Panc1 (cell line): ENCODE results near the gene OR51E2. TPM values are rescaled to one million over a fixed set of nuclear protein-coding genes. Genes with fewer than 3 reads are reported as not detected.

ENCODE experiments used
- ATAC-seq: fragments of 200-7000 bp; cut with Tn5 transposase; 2 replicates; pipeline ENCODE4 v1.9.1; 2020; ENCODE audit warnings: mild to moderate bottlenecking, moderate library complexity
- BruUV-seq: library from RNA; stranded (reverse); fragments of 400-500 nt; replicated peaks from 2 replicates; lab custom pipeline; 2021; lab: Mats Ljungman, UMichigan
- CTCF ChIA-PET: fragments of 300-600 bp; sonication (Branson Sonifier 250); formaldehyde crosslinking; loops from one replicate; lab custom pipeline; 2022; ENCODE audit warnings: antibody characterized with exemption; lab: Charles Lee
- POLR2A ChIA-PET: fragments of 300-600 bp; sonication (Branson Sonifier 250); formaldehyde crosslinking; loops from one replicate; lab custom pipeline; 2022; ENCODE audit warnings: antibody characterized with exemption; lab: Charles Lee
- DNase-seq: peaks from one replicate; pipeline ENCODE4 v3.0.0-alpha.2; 2010; ENCODE audit warnings: low read depth, low spot score
- H3K27ac ChIP-seq: 2 replicates; pipeline ENCODE4 v1.5.1; 2011; ENCODE audit warnings: mild to moderate bottlenecking, low read length, inconsistent platforms
- H3K27me3 ChIP-seq: fragments of 200-500 bp; sonication (Bioruptor generic); 2 replicates; pipeline ENCODE4 v1.6.0; 2014; ENCODE audit warnings: low read length, inconsistent platforms; ENCODE audit not compliant: control insufficient read depth, insufficient read depth
- H3K36me3 ChIP-seq: fragments of 200-500 bp; sonication (Bioruptor generic); 2 replicates; pipeline ENCODE4 v1.5.1; 2014; ENCODE audit warnings: inconsistent platforms, mild to moderate bottlenecking, low read length, moderate library complexity; ENCODE audit not compliant: control insufficient read depth, insufficient read depth
- H3K4me1 ChIP-seq: 2 replicates; pipeline ENCODE4 v1.5.1; 2011; ENCODE audit warnings: inconsistent platforms, mild to moderate bottlenecking, low read length, moderate library complexity; ENCODE audit not compliant: control insufficient read depth, insufficient read depth
- H3K4me3 ChIP-seq, 2 experiments: 2 replicates each; pipeline ENCODE4 v1.5.1; 2011 to 2012; ENCODE audit warnings: low read depth in 2 of 2, low read length in 2 of 2, mild to moderate bottlenecking in 2 of 2, inconsistent platforms in 1 of 2, moderate library complexity in 1 of 2
- H3K9me3 ChIP-seq: fragments of 200-500 bp; sonication (Bioruptor generic); 2 replicates; pipeline ENCODE4 v1.5.1; 2014; ENCODE audit warnings: low read depth, mild to moderate bottlenecking, inconsistent platforms, low read length, moderate library complexity; ENCODE audit not compliant: control insufficient read depth, insufficient read depth
- CTCF ChIP-seq: fragments of 450-650 bp; IDR thresholded peaks from 2 replicates; pipeline ENCODE4 v1.5.1; 2017; ENCODE audit warnings: mild to moderate bottlenecking
- POLR2AphosphoS5 ChIP-seq: IDR thresholded peaks from 2 replicates; pipeline ENCODE4 v1.6.1; 2012; ENCODE audit warnings: mild to moderate bottlenecking, low read depth, low read length, moderate library complexity
- REST ChIP-seq, 2 experiments: IDR thresholded peaks; 2 replicates each; pipeline ENCODE4 v1.6.1; 2011 to 2012; ENCODE audit warnings: low read depth in 2 of 2, control low read depth in 1 of 2, low read length in 1 of 2, mild to moderate bottlenecking in 1 of 2, moderate library complexity in 1 of 2; ENCODE audit not compliant: insufficient read depth in 1 of 2
- SIN3A ChIP-seq: IDR thresholded peaks from 2 replicates; pipeline ENCODE4 v1.6.1; 2012; ENCODE audit warnings: low read depth, mild to moderate bottlenecking, low read length, moderate library complexity, borderline replicate concordance; ENCODE audit not compliant: insufficient read depth
- TCF7L2 ChIP-seq: IDR thresholded peaks from 2 replicates; pipeline ENCODE4 v1.6.1; 2011; ENCODE audit warnings: mild to moderate bottlenecking, low read depth, low read length, inconsistent platforms
- in situ Hi-C: cut with HindIII; loops from 2 replicates; pipeline ENCODE4 v1.10.0; 2016; ENCODE audit warnings: low sequenced_read_pairs, low pct_unique_long_range_greater_than_20kb
- intact Hi-C: fragments of 100-400 bp; cut with micrococcal nuclease; formaldehyde crosslinking; loops from one replicate; pipeline ENCODE4 v1.10.0; 2022; ENCODE audit not compliant: unreplicated experiment
- total RNA-seq: library from RNA; stranded (reverse); gene quantifications from one replicate; pipeline ENCODE4 v1.2.1, GENCODE V29; 2021; ENCODE audit not compliant: unreplicated experiment

OR51E2 gene
- total RNA-seq, 1 experiment from 2014 or later, result not detected

- intact Hi-C loops, result no loop called here
- Histone ChIP-seq H3K27ac (no peak overlapping the region), H3K9me3 (no peaks in the 10 kb centered on the region), H3K4me1 (0 out of 2 replicates have a peak, but pooled peaks cover 4% of the 10 kb centered on the region), H3K4me3 (no peak overlapping the region), H3K27me3 (peaks cover 4% of the 10 kb centered on the region; the same call in 1 of the 2 replicates), H3K36me3 (no peaks in the 10 kb centered on the region)
- CTCF ChIA-PET, result no interaction called here
- TF ChIP-seq POLR2AphosphoS5 (no peak), SIN3A (no peak), CTCF (no peak), TCF7L2 (no peak), REST (IDR thresholded peaks at IDR 0.05; ENCODE audit: insufficient read depth in 1 of 2, low read depth in 2 of 2, low read length in 1 of 2) (no peak)
- DNase-seq, result no peak
- BruUV-seq, result no TSS peak
- POLR2A ChIA-PET, result no interaction called here
- no peak for ATAC-seq
- in situ Hi-C loops, result no loop called here
Measured at GRCh38 chr11:4673781-4674180, 23.9 kb downstream of the OR51E2 start.

GRCh38 chr11:4672470-4672869 is 25.2 kb downstream of the OR51E2 start:
- H3K4me1 ChIP-seq, result 0 out of 2 replicates have a peak, but pooled peaks cover 4% of the 10 kb centered on the region
- no peak for DNase-seq
- CTCF ChIA-PET, result no interaction called here
- ATAC-seq, result no peak
- no peak overlapping the region for H3K27ac ChIP-seq
- in situ Hi-C loops (no loop called here), intact Hi-C loops (no loop called here)
- POLR2A ChIA-PET, result no interaction called here
- BruUV-seq, result no TSS peak
- H3K36me3 ChIP-seq, result no peaks in the 10 kb centered on the region
- TF ChIP-seq REST (IDR thresholded peaks at IDR 0.05; ENCODE audit: insufficient read depth in 1 of 2, low read depth in 2 of 2, low read length in 1 of 2) (no peak), SIN3A (no peak), CTCF (no peak), TCF7L2 (no peak), POLR2AphosphoS5 (no peak)
- H3K9me3 ChIP-seq, result no peaks in the 10 kb centered on the region
- H3K4me3 ChIP-seq, result no peak overlapping the region
- H3K27me3 ChIP-seq, result peaks cover 4% of the 10 kb centered on the region; the same call in 1 of the 2 replicates
